IMR-90 (cell line): ENCODE data around the gene ZC3H12D. TPM values are rescaled to one million over a fixed set of nuclear protein-coding genes. Genes with fewer than 3 reads are reported as not detected.
A peak's percentile ranks its signal among the peaks of the same experiment; 100 is the strongest.

Source experiments
- ATAC-seq: fragments of 200-7000 bp; cut with Tn5 transposase; 2 replicates; pipeline ENCODE4 v1.9.1; 2020; ENCODE audit warnings: low read depth, mild to moderate bottlenecking, moderate library complexity
- BruUV-seq: library from RNA; stranded (reverse); fragments of 400-500 nt; replicated peaks from 2 replicates; lab custom pipeline; 2021; lab: Mats Ljungman, UMichigan
- CTCF ChIA-PET: fragments of 300-600 bp; formaldehyde crosslinking; extraction: SDS; loops from one replicate; lab custom pipeline; 2021; ENCODE audit warnings: antibody characterized with exemption; lab: Yijun Ruan, JAX
- POLR2A ChIA-PET: fragments of 300-600 bp; sonication (Branson Sonifier 250); formaldehyde crosslinking; loops from one replicate; lab custom pipeline; 2022; ENCODE audit warnings: antibody characterized with exemption; ENCODE audit not compliant: unreplicated experiment; lab: Charles Lee
- DNase-seq: peaks from one replicate; pipeline ENCODE4 v3.0.0; 2013
- H2AFZ ChIP-seq: replicated peaks from 2 replicates; pipeline ENCODE3; 2013; ENCODE audit warnings: low read length, mild to moderate bottlenecking; ENCODE audit not compliant: poor library complexity
- H2AK5ac ChIP-seq: 2 replicates; pipeline ENCODE4 v1.6.1; 2013; ENCODE audit warnings: low read depth, low read length, inconsistent platforms
- H2AK9ac ChIP-seq: replicated peaks from 2 replicates; pipeline ENCODE3; 2013; ENCODE audit warnings: mild to moderate bottlenecking, low read depth, low read length, moderate library complexity; ENCODE audit not compliant: poor library complexity
- H2BK120ac ChIP-seq: 2 replicates; pipeline ENCODE4 v1.6.1; 2013; ENCODE audit warnings: low read depth, low read length, inconsistent platforms
- H2BK15ac ChIP-seq: 3 replicates; pipeline ENCODE4 v1.6.1; 2013; ENCODE audit warnings: low read depth, low read length, inconsistent platforms
- H2BK20ac ChIP-seq: 2 replicates; pipeline ENCODE4 v1.6.1; 2013; ENCODE audit warnings: low read depth, mild to moderate bottlenecking, inconsistent platforms, low read length, moderate library complexity
- H2BK5ac ChIP-seq: 2 replicates; pipeline ENCODE4 v1.6.1; 2013; ENCODE audit warnings: mild to moderate bottlenecking, low read depth, low read length, inconsistent platforms; ENCODE audit not compliant: poor library complexity, severe bottlenecking
- H3K14ac ChIP-seq: replicated peaks from 2 replicates; pipeline ENCODE4 v1.6.1; 2013; ENCODE audit warnings: low read depth, low read length, inconsistent platforms
- H3K18ac ChIP-seq: 2 replicates; pipeline ENCODE4 v1.6.1; 2013; ENCODE audit warnings: low read depth, low read length, control low read depth
- H3K23ac ChIP-seq: 2 replicates; pipeline ENCODE4 v1.6.1; 2013; ENCODE audit warnings: low read depth, low read length, inconsistent platforms
- H3K27ac ChIP-seq: 2 replicates; pipeline ENCODE4 v1.5.1; 2013; ENCODE audit warnings: mild to moderate bottlenecking, control low read depth, low read length; ENCODE audit not compliant: insufficient read depth
- H3K27me3 ChIP-seq: 2 replicates; pipeline ENCODE4 v1.6.1; 2013; ENCODE audit warnings: low read length; ENCODE audit not compliant: control insufficient read depth, insufficient read depth
- H3K36me3 ChIP-seq: 2 replicates; pipeline ENCODE4 v1.6.1; 2013; ENCODE audit warnings: low read length, mixed read lengths; ENCODE audit not compliant: control insufficient read depth, insufficient read depth
- H3K4ac ChIP-seq: 2 replicates; pipeline ENCODE4 v1.6.1; 2013; ENCODE audit warnings: low read depth, low read length, inconsistent platforms
- H3K4me1 ChIP-seq: 2 replicates; pipeline ENCODE4 v1.6.1; 2013; ENCODE audit warnings: low read length, mixed read lengths; ENCODE audit not compliant: control insufficient read depth, insufficient read depth
- H3K4me2 ChIP-seq: 2 replicates; pipeline ENCODE4 v1.6.1; 2013; ENCODE audit warnings: low read depth, mild to moderate bottlenecking, control low read depth, low read length, moderate library complexity
- H3K4me3 ChIP-seq: 2 replicates; pipeline ENCODE4 v1.5.1; 2013; ENCODE audit warnings: low read depth, mild to moderate bottlenecking, control low read depth, low read length, moderate library complexity; ENCODE audit not compliant: insufficient read depth
- H3K56ac ChIP-seq: 2 replicates; pipeline ENCODE4 v1.6.1; 2013; ENCODE audit warnings: low read length, inconsistent platforms; ENCODE audit not compliant: insufficient read depth; ENCODE audit errors: extremely low read depth
- H3K79me1 ChIP-seq, 2 experiments: 2 replicates each; pipeline ENCODE4 v1.6.1; 2013; ENCODE audit warnings: low read length in 2 of 2, inconsistent platforms in 1 of 2, low read depth in 1 of 2
- H3K9ac ChIP-seq: 2 replicates; pipeline ENCODE4 v1.6.1; 2013; ENCODE audit warnings: low read depth, low read length, control low read depth
- H3K9me1 ChIP-seq: 2 replicates; pipeline ENCODE4 v1.6.1; 2013; ENCODE audit warnings: low read length, inconsistent platforms; ENCODE audit not compliant: insufficient read depth
- H3K9me3 ChIP-seq: 2 replicates; pipeline ENCODE4 v1.6.1; 2013; ENCODE audit warnings: low read length; ENCODE audit not compliant: control insufficient read depth, insufficient read depth
- H4K20me1 ChIP-seq: 2 replicates; pipeline ENCODE4 v1.6.1; 2013; ENCODE audit warnings: low read length, inconsistent platforms; ENCODE audit not compliant: insufficient read depth
- H4K5ac ChIP-seq: 2 replicates; pipeline ENCODE4 v1.6.1; 2013; ENCODE audit warnings: mild to moderate bottlenecking, low read depth, low read length, control low read depth
- H4K8ac ChIP-seq, 2 experiments: 2 replicates each; pipeline ENCODE4 v1.6.1; 2013; ENCODE audit warnings: low read depth in 2 of 2, low read length in 2 of 2, control low read depth in 1 of 2, inconsistent platforms in 1 of 2
- H4K91ac ChIP-seq: 2 replicates; pipeline ENCODE4 v1.6.1; 2013; ENCODE audit warnings: low read depth, low read length, inconsistent platforms; ENCODE audit not compliant: insufficient read depth
- BHLHE40 ChIP-seq: fragments of 150-350 bp; IDR thresholded peaks from 2 replicates; pipeline ENCODE4 v1.6.1; 2016; ENCODE audit warnings: mild to moderate bottlenecking, low read depth, low read length
- CEBPB ChIP-seq: IDR thresholded peaks from 2 replicates; pipeline ENCODE4 v1.6.1; 2012; ENCODE audit warnings: low read depth, low read length, improper control_type of control experiment
- CHD1 ChIP-seq: IDR thresholded peaks from 2 replicates; pipeline ENCODE4 v1.6.1; 2012; ENCODE audit warnings: low read depth, low read length, improper control_type of control experiment
- CTCF ChIP-seq: conservative IDR thresholded peaks from 2 replicates; pipeline ENCODE4 v1.5.1; 2012; ENCODE audit warnings: mild to moderate bottlenecking, low read depth, low read length, improper control_type of control experiment
- ELK1 ChIP-seq: fragments of 150-350 bp; IDR thresholded peaks from 2 replicates; pipeline ENCODE4 v1.6.1; 2016; ENCODE audit warnings: low read depth, mild to moderate bottlenecking, low read length, moderate library complexity, borderline replicate concordance
- FOS ChIP-seq: fragments of 150-350 bp; IDR thresholded peaks from 2 replicates; pipeline ENCODE4 v1.6.1; 2016; ENCODE audit warnings: low read depth, low read length
- MAFK ChIP-seq: IDR thresholded peaks from 2 replicates; pipeline ENCODE4 v1.6.1; 2012; ENCODE audit warnings: low read depth, low read length, improper control_type of control experiment
- MAZ ChIP-seq: IDR thresholded peaks from 2 replicates; pipeline ENCODE4 v1.6.1; 2012; ENCODE audit warnings: low read depth, mild to moderate bottlenecking, low read length, improper control_type of control experiment, moderate library complexity, borderline replicate concordance
- MXI1 ChIP-seq: IDR thresholded peaks from 2 replicates; pipeline ENCODE4 v1.6.1; 2012; ENCODE audit warnings: low read depth, mild to moderate bottlenecking, low read length, moderate library complexity, borderline replicate concordance
- NFE2L2 ChIP-seq: fragments of 150-350 bp; IDR thresholded peaks from 2 replicates; pipeline ENCODE4 v1.6.1; 2016; ENCODE audit warnings: low read depth, mild to moderate bottlenecking, low read length
- POLR2A ChIP-seq: IDR thresholded peaks from 2 replicates; pipeline ENCODE4 v1.6.1; 2012; ENCODE audit warnings: mild to moderate bottlenecking, low read depth, low read length
- RAD21 ChIP-seq: IDR thresholded peaks from 2 replicates; pipeline ENCODE4 v1.6.1; 2012; ENCODE audit warnings: low read length, improper control_type of control experiment
- RCOR1 ChIP-seq: IDR thresholded peaks from 2 replicates; pipeline ENCODE4 v1.6.1; 2012; ENCODE audit warnings: mild to moderate bottlenecking, low read length, improper control_type of control experiment; ENCODE audit not compliant: insufficient replicate concordance
- RFX5 ChIP-seq: IDR thresholded peaks from 2 replicates; pipeline ENCODE4 v1.8.0; 2012; ENCODE audit warnings: low read depth, mild to moderate bottlenecking, low read length, moderate library complexity
- SMC3 ChIP-seq: fragments of 150-350 bp; IDR thresholded peaks from 2 replicates; pipeline ENCODE4 v1.6.1; 2016; ENCODE audit warnings: low read depth, mild to moderate bottlenecking, antibody characterized with exemption, low read length, moderate library complexity
- USF2 ChIP-seq: fragments of 150-350 bp; IDR thresholded peaks from 2 replicates; pipeline ENCODE4 v1.6.1; 2017; ENCODE audit warnings: mild to moderate bottlenecking, antibody characterized with exemption, low read length, low read depth
- WGBS, 2 experiments: methylation state at CpG; one replicate each; pipeline versions ENCODE4 v1.1.5 to v1.1.7; 2013; ENCODE audit warnings: missing lambda C conversion rate in 2 of 2; ENCODE audit not compliant: insufficient read length in 1 of 2; ENCODE audit errors: extremely low coverage in 2 of 2; 5-methylcytosine and 5-hydroxymethylcytosine counted together
- dilution Hi-C: fragments of 300-500 bp; cut with HindIII; formaldehyde crosslinking; loops from one replicate; pipeline ENCODE4 v1.14.3; 2018; ENCODE audit warnings: low sequenced_read_pairs; ENCODE audit not compliant: unreplicated experiment
- in situ Hi-C: fragments of 300-500 bp; cut with MboI; formaldehyde crosslinking; loops from 3 replicates; pipeline ENCODE4 v1.14.3; 2019; ENCODE audit warnings: low sequenced_read_pairs, inconsistent platforms, mixed read lengths
- intact Hi-C: fragments of 100-400 bp; cut with micrococcal nuclease; formaldehyde crosslinking; loops from 2 replicates; pipeline ENCODE4 v1.10.0; 2022
- polyA plus RNA-seq, 3 experiments: library from polyadenylated mRNA; depleted of rRNA; stranded (reverse); fragments of >200 nt; gene quantifications; 2 replicates each; pipeline ENCODE4 v1.2.3, GENCODE V29; 2012; ENCODE audit warnings: low replicate concordance in 1 of 3
- total RNA-seq: library from RNA; depleted of rRNA; stranded (reverse); fragments of >200 nt; gene quantifications from 2 replicates; pipeline ENCODE4 v1.2.3, GENCODE V29; 2012

ZC3H12D gene
- total and polyA plus RNA-seq, 2 of the 4 experiments (the other 2 are of a cell fraction) = under 0.01 to 0.12 TPM

- POLR2A ChIA-PET = no interaction called here
- H3K9me3 ChIP-seq = no peaks in the 10 kb centered on the region
- H4K5ac ChIP-seq = peak overlapping the region; percentile 49; the same call in 1 of the 2 replicates
- H2AK5ac ChIP-seq = no peak overlapping the region
- no peaks in the 10 kb centered on the region for H4K20me1 ChIP-seq
- 40% methylated on average over 1 of the region's 7 CpGs; no CpG with 5 or more reads in 1 of the 2 experiments for WGBS, 2 experiments
- H3K4ac ChIP-seq = no peak overlapping the region
- H3K23ac ChIP-seq = no peak overlapping the region
- H4K8ac ChIP-seq = 0 out of 4 replicates have a peak overlapping the region, but pooled peaks of 1 of the 2 experiments have one; percentile 29
- H3K27ac ChIP-seq = no peak overlapping the region
- no peak overlapping the region for H2AK9ac ChIP-seq
- peak overlapping the region; percentile 10; the same call in 1 of the 2 replicates for H2BK120ac ChIP-seq
- 0 out of 3 replicates have a peak overlapping the region, but pooled peaks have one; percentile 21 for H2BK15ac ChIP-seq
- H3K79me1 ChIP-seq = no peaks in the 10 kb centered on the region
- H3K56ac ChIP-seq = no peak overlapping the region
- ATAC-seq = peak; percentile 42
- H3K14ac ChIP-seq = no peak overlapping the region
- CTCF ChIA-PET = interaction anchor here (0.6 to 1.2 kb wide), 3 partner anchors 8 to 381 kb away, joined by 4 to 6 read pairs (median 5); no protein-coding TSS in a partner anchor
- no peak overlapping the region for H2BK5ac ChIP-seq
- no peaks in the 10 kb centered on the region for H3K36me3 ChIP-seq
- no peak overlapping the region for H4K91ac ChIP-seq
- no peak overlapping the region for H3K4me3 ChIP-seq
- H3K27me3 ChIP-seq = peaks cover 8% of the 10 kb centered on the region
- dilution Hi-C loops = no loop called here
- H3K18ac ChIP-seq = no peak overlapping the region; the same call in 1 of the 2 replicates
- no peak for DNase-seq
- intact Hi-C loops = no loop called here
- peak overlapping the region; percentile 13; the same call in 1 of the 2 replicates for H2BK20ac ChIP-seq
- peak overlapping the region; percentile 32 for H3K4me2 ChIP-seq
- in situ Hi-C loops = loop anchor here (10.0 kb wide), 1 partner anchor 839 kb away; no protein-coding TSS in a partner anchor
- H3K9me1 ChIP-seq = no peaks in the 10 kb centered on the region
- no TSS peak for BruUV-seq
- H3K4me1 ChIP-seq = peaks cover 2% of the 10 kb centered on the region; the same call in 1 of the 2 replicates
- no peak for TF ChIP-seq USF2
- TF ChIP-seq CTCF = no peak
- no peak for TF ChIP-seq RAD21
- no peak for TF ChIP-seq CHD1
- no peak for TF ChIP-seq FOS
- TF ChIP-seq RFX5 = no peak
- TF ChIP-seq MAFK = no peak
- TF ChIP-seq POLR2A = no peak
- TF ChIP-seq NFE2L2 = no peak
- no peak for TF ChIP-seq BHLHE40
- no peak for TF ChIP-seq CEBPB
- no peak for TF ChIP-seq ELK1
- TF ChIP-seq MXI1 = no peak
- no peak for TF ChIP-seq SMC3
- no peak for TF ChIP-seq MAZ
- no peak for TF ChIP-seq RCOR1
- peak overlapping the region; percentile 77 for H2AFZ ChIP-seq
- H3K9ac ChIP-seq = no peak overlapping the region
Observed at GRCh38 chr6:149423964-149424440, 60.8 kb downstream of the ZC3H12D start.
